HepG2 (cell line): ENCODE measurements around the gene PRKG1. TPM values are rescaled to one million over a fixed set of nuclear protein-coding genes. Genes with fewer than 3 reads are reported as not detected.
A peak's percentile ranks its signal among the peaks of the same experiment; 100 is the strongest.

Source experiments
- ASH2L ChIP-seq: fragments of 300-600, 200-600 bp; sonication (generic); IDR thresholded peaks from 2 replicates; pipeline ENCODE4 v1.7.0; 2017; ENCODE audit warnings: low read depth, mild to moderate bottlenecking, moderate library complexity, mixed read lengths, low read length; ENCODE audit not compliant: insufficient read length
- ATAD3A ChIP-seq: sonication (generic); formaldehyde crosslinking; IDR thresholded peaks from 2 replicates; pipeline ENCODE4 v1.4.0; 2020; ENCODE audit warnings: missing genetic modification reagents
- ATF2 ChIP-seq: sonication (generic); formaldehyde crosslinking; IDR thresholded peaks from 2 replicates; pipeline ENCODE4 v1.4.0; 2020; ENCODE audit warnings: missing genetic modification reagents
- BATF2 ChIP-seq: sonication (generic); formaldehyde crosslinking; IDR thresholded peaks from 2 replicates; pipeline ENCODE4 v1.8.0; 2022; ENCODE audit warnings: mild to moderate bottlenecking, missing genetic modification reagents, moderate library complexity
- BRCA1 ChIP-seq: sonication (generic); formaldehyde crosslinking; IDR thresholded peaks from 2 replicates; pipeline ENCODE4 v1.4.0; 2020; ENCODE audit warnings: missing genetic modification reagents
- CAMTA2 ChIP-seq: sonication (generic); formaldehyde crosslinking; IDR thresholded peaks from 2 replicates; pipeline ENCODE4 v1.4.0; 2020; ENCODE audit warnings: mild to moderate bottlenecking, missing genetic modification reagents, borderline replicate concordance
- FOXA1 ChIP-seq, 2 experiments: fragments of 450-650 bp in 1 of 2; sonication (generic) in 1 of 2; formaldehyde crosslinking in 1 of 2; IDR thresholded peaks; 2 replicates each; pipeline versions ENCODE4 v1.4.0 to v1.6.1; 2016 to 2020; ENCODE audit warnings: missing genetic modification reagents in 1 of 2
- GATAD2A ChIP-seq: IDR thresholded peaks from 2 replicates; pipeline ENCODE4 v1.6.1; 2016
- HMG20A ChIP-seq: IDR thresholded peaks from 2 replicates; pipeline ENCODE4 v1.6.1; 2016; ENCODE audit warnings: borderline replicate concordance
- IKZF5 ChIP-seq: IDR thresholded peaks from 2 replicates; pipeline ENCODE4 v1.6.1; 2018; ENCODE audit warnings: missing genetic modification reagents, mild to moderate bottlenecking, missing compliant biosample characterization
- MNT ChIP-seq: fragments of 450-650 bp; IDR thresholded peaks from 2 replicates; pipeline ENCODE4 v1.6.1; 2016
- PAXIP1 ChIP-seq: sonication (generic); formaldehyde crosslinking; conservative IDR thresholded peaks from 2 replicates; pipeline ENCODE4 v1.4.0; 2020; ENCODE audit warnings: mild to moderate bottlenecking, missing genetic modification reagents, moderate library complexity
- RBM39 ChIP-seq: fragments of 200-400 bp; formaldehyde crosslinking; IDR thresholded peaks from one replicate; pipeline ENCODE4 v1.6.1; 2018; ENCODE audit warnings: antibody characterized with exemption, mild to moderate bottlenecking, low read depth, low read length; ENCODE audit not compliant: poor library complexity, severe bottlenecking
- RORA ChIP-seq: sonication (generic); formaldehyde crosslinking; IDR thresholded peaks from 2 replicates; pipeline ENCODE4 v1.5.0; 2020; ENCODE audit warnings: mild to moderate bottlenecking, missing genetic modification reagents, moderate library complexity
- SALL2 ChIP-seq: sonication (generic); formaldehyde crosslinking; IDR thresholded peaks from 2 replicates; pipeline ENCODE4 v1.8.1; 2023; ENCODE audit warnings: mild to moderate bottlenecking, missing genetic modification reagents, inconsistent platforms
- SNAPC2 ChIP-seq: sonication (generic); formaldehyde crosslinking; IDR thresholded peaks from 2 replicates; pipeline ENCODE4 v1.8.1; 2022; ENCODE audit warnings: mild to moderate bottlenecking, missing genetic modification reagents
- THAP7 ChIP-seq: sonication (generic); formaldehyde crosslinking; IDR thresholded peaks from 2 replicates; pipeline ENCODE4 v1.8.1; 2023; ENCODE audit warnings: mild to moderate bottlenecking, missing genetic modification reagents
- TRIM24 ChIP-seq: sonication (generic); formaldehyde crosslinking; IDR thresholded peaks from 2 replicates; pipeline ENCODE4 v1.8.0; 2022; ENCODE audit warnings: mild to moderate bottlenecking, missing genetic modification reagents
- ZFP1 ChIP-seq: IDR thresholded peaks from 2 replicates; pipeline ENCODE4 v1.6.1; 2016
- ZFP36L1 ChIP-seq: sonication (generic); formaldehyde crosslinking; IDR thresholded peaks from 2 replicates; pipeline ENCODE4 v1.8.0; 2022; ENCODE audit warnings: mild to moderate bottlenecking, missing genetic modification reagents, moderate library complexity
- ZNF205 ChIP-seq: IDR thresholded peaks from 2 replicates; pipeline ENCODE4 v1.6.1; 2018; ENCODE audit warnings: missing biosample characterization, missing genetic modification reagents
- ZNF484 ChIP-seq: sonication (generic); formaldehyde crosslinking; IDR thresholded peaks from 2 replicates; pipeline ENCODE4 v1.5.1; 2020; ENCODE audit warnings: mild to moderate bottlenecking, low read depth, missing genetic modification reagents, borderline replicate concordance
- ZSCAN29 ChIP-seq: sonication (generic); formaldehyde crosslinking; conservative IDR thresholded peaks from 2 replicates; pipeline ENCODE4 v1.4.0; 2020; ENCODE audit warnings: mild to moderate bottlenecking, missing genetic modification reagents
- polyA plus RNA-seq, 8 experiments: library from polyadenylated mRNA; depleted of rRNA in 3 of 8; stranded (reverse) in 7 of 8; unstranded in 1 of 8; fragments of >200 nt; fragmentation: Illumina TruSeq in 4 of 8; extraction: Trizol in 4 of 8; gene quantifications; 2 replicates each; pipeline versions ENCODE4 v1.2.1 to v1.2.3, GENCODE V29; 2011 to 2016; ENCODE audit warnings: low read depth in 4 of 8, missing spikeins in 1 of 8, mixed read lengths in 1 of 8; ENCODE audit not compliant: insufficient read depth in 1 of 8
- total RNA-seq, 5 experiments: library from RNA; depleted of rRNA; stranded (reverse); fragments of >200 nt; fragmentation: Illumina TruSeq; extraction: Trizol; gene quantifications; 2 replicates each; pipeline ENCODE4 v1.2.3, GENCODE V29; 2016; ENCODE audit warnings: low read depth in 1 of 5

PRKG1 gene
- total and polyA plus RNA-seq, 2 of the 13 experiments (the other 11 are each of a cell fraction or from before 2014, with no cell fraction given): 0.01 TPM; not detected in 1

- TF ChIP-seq RORA (CRISPR knock-in tag) (no peak), ATF2 (CRISPR knock-in tag) (no peak), TRIM24 (no peak), SNAPC2 (CRISPR knock-in tag) (no peak), ASH2L (no peak), RBM39 (no peak), ZNF205 (CRISPR knock-in tag) (no peak), ZNF484 (CRISPR knock-in tag) (no peak), THAP7 (CRISPR knock-in tag) (no peak), ZFP36L1 (CRISPR knock-in tag) (no peak), SALL2 (CRISPR knock-in tag) (no peak), FOXA1 (IDR thresholded peaks at IDR 0.05) (no peak), FOXA1 (CRISPR knock-in tag; IDR thresholded peaks at IDR 0.05) (peak; percentile 38; the same call in 1 of the 2 replicates), MNT (no peak), IKZF5 (CRISPR knock-in tag) (no peak), ZFP1 (CRISPR knock-in tag) (no peak), GATAD2A (0 out of 2 replicates have a peak, but pooled peaks have one; percentile 12), BRCA1 (CRISPR knock-in tag) (no peak), BATF2 (no peak), CAMTA2 (CRISPR knock-in tag) (no peak), ZSCAN29 (no peak), HMG20A (CRISPR knock-in tag) (0 out of 2 replicates have a peak, but pooled peaks have one; percentile 11), ATAD3A (CRISPR knock-in tag) (no peak), PAXIP1 (CRISPR knock-in tag) (peak; percentile 36; the same call in 1 of the 2 replicates)
Observed at GRCh38 chr10:52212802-52213201, 1138.5 kb downstream of the PRKG1 start (continued).
